GM21423 (cell line): ENCODE data around the gene TWF2.

ENCODE experiments used
- ATAC-seq: cut with Tn5 transposase; IDR thresholded peaks from one replicate; pipeline ENCODE4 v1.9.1; 2021; ENCODE audit warnings: mild to moderate bottlenecking, moderate library complexity; ENCODE audit not compliant: unreplicated experiment

The TWF2 gene

DNA sequence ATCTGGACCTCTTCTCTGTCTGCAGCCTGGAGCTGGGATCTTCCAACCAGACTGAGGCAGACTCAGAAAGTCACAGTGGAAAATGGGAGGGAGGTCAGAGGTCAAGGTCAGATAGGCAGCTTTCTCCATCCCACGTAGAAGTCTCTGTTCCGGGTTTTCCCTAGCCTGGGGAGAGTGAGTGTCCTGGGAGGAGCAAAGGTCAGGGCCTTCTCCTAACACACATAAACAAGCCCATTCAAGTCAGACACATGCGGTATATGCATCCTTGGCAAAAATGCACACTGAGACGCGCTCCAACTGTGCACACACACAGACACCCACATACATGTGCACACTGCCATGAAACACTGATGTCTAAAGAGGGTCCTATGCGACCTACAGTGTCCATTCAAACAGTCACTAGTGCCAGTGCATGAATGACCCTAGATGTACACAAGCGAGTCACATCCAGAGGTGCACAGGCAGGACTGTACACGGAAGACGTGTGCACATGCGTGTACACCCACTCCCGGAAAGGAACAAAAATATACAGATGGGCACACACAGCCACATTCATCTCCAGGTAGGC, 681 bp downstream of the TWF2 start:
- no peak for ATAC-seq

- no peak for ATAC-seq
These were observed 1.2 kb downstream of the TWF2 start for GRCh38 chr3:52237657-52238172.

- no peak for ATAC-seq
These were observed 1.8 kb downstream of the TWF2 start for GRCh38 chr3:52237006-52237656.

GRCh38 chr3:52236424-52236886, 2.5 kb downstream of the TWF2 start:
- ATAC-seq, result no peak

- no peak for ATAC-seq
These were observed 4.2 kb downstream of the TWF2 start for GRCh38 chr3:52234516-52235447.

DNA sequence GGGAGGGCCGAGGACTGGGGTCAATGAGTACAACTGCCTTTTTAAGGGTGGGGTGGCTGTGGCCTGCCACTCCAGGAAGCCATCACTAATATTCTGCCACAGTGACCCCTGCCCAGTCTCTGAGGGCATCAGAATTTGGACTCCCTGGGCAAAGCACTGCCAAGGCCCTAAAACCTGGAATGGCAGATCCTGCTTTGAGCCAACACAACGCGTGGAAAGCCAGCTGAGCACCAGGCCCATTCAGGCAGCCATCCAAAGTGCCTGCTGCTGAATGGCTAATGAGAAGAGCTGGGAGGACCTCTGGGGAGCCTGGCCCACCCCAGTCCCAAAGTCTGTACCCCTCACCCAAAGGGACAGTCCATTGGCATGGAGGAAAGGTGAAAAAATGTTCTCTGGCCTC, 5.0 kb downstream of the TWF2 start:
- no peak for ATAC-seq

- no peak for ATAC-seq
These were observed 5.8 kb downstream of the TWF2 start for GRCh38 chr3:52233108-52233591.

GRCh38 chr3:52232279-52233107, 6.5 kb downstream of the TWF2 start:
- no peak for ATAC-seq

GRCh38 chr3:52231502-52232278, 7.3 kb downstream of the TWF2 start:
- no peak for ATAC-seq

DNA sequence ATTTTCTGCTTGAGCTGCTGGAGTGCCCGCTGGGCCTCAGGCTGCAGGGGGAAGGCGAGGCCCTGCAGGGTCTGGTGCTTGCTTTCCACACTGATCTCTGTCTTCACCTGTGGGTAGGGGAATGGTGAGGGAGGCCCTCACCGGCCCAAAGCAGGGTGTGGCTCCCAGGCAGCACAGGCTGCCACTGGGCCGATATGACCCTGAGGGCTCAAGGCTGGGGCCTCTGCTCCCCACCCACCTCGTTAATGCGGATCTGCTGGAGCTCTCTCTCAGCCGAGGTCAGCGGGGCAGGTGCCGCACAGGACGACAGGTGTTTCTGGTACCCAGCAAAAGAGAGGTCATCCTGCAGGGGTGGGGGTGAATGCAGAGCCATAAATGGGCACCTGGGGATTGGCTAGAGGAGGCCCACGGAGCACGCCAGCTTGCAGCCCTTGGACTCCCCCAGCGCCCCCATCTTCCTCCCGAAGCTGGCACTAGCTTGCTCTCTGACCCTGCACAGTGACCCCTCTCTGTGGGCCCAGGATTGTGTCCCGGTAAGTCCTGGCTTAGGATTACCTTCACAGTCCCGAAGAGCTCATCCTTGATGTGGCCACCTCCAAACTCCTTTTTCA, 8.0 kb downstream of the TWF2 start:
- ATAC-seq, result no peak

- ATAC-seq, result no peak
These were observed 8.5 kb downstream of the TWF2 start for GRCh38 chr3:52230461-52230860.

DNA sequence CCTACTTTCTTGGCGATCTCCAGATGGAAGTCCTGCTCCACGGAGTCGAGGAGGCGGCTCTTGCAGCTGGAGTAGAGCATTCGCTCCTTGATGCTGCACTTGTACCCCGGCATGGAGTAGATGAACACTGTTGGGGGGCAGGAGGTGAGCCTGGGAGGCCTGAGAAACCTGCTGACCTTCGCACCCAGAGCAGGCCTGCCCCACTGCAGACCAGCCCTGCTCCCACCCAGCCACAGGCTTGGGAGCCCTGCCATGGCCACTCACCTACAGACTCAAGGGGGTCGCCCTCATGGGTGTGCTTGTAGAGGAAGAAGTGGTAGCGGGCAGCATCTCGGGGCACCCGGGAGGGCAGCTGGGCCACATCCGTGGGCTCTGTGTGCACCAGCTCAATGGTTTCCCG, 9.3 kb downstream of the TWF2 start:
- ATAC-seq, result no peak

DNA sequence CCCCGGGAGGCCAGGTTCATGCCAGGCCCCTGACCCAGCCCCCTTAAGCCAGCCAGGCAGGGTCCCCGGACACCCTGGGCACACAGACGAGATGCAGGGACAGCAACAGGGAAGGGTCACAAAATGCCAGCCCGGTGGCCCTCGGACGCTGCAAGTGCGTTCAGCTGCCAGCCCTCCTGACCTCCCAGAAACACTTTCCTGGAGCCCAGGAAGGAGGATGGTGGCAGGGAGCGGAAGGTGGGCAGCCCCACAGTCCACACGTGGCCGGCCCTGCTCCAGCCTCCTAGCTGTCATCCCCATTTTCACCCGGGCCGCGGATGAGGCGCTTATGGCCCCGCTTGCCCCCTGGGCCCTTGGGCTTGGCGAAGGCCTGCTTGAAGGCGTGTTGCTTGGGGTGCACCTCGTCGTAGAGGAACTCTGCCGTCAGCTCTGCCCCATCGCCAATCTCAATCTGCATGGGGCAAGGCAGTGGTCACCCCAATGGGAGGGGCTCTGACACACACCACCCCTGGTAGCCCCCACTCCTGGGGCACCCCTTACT, 10.1 kb downstream of the TWF2 start:
- ATAC-seq, result no peak

DNA sequence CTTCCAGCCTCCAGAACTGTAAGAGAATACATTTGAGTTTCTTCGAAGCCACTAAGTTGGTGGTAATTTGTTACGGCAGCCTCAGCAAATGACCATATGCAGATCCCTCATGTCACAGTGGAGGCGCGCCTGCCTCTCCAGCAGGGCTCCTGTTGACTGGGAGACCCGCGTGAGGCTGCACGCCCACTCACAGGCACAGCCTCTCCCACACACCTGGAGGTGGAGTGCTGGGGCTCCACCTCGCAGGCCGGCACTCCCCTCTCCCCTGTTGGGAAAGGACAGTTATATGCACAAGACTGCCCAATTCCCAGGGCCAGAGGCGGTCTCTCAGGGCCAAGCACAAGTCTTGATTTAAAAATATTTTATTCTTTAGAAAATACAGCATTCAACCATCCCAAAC, 10.7 kb downstream of the TWF2 start:
- no peak for ATAC-seq

DNA sequence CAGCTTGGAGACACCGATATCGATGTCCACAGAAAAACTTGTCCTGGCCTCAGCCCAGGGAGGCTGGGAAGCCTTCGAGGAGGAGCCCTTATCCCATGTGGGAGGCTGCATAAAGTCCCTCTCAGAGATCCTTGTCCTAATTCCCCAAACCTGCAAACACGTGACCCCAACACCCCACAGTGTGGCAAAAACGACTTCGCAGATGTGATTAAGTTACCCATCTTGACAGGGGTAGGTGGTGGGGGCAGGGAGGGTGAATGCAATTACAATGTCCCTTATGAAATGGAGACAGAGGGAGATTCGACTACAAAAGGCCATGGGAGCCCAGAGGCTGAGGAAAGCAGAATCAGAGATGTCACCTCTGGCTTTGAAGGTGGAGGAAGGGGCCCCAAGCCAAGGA, 11.2 kb downstream of the TWF2 start:
- no peak for ATAC-seq

DNA sequence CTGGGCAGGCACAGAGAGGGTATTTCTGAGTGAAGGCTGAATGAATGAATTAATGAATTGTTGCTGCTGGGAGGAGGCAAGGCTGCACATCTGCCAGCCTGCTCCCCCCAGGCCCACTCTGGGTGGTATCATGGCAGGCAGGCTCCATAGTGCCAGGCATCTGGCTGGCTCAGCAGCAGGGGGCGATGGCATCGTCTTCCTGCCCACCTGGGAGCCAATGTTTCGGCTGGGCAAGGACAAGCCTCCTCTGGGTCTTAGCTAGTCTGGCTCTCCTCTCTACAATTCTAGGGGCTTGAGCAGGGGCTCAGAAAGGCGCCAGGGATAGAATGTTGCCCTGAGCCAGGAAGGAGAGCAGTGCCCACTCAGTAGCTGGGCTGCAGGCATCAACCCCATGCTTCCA, 11.8 kb downstream of the TWF2 start:
- ATAC-seq, result no peak

DNA sequence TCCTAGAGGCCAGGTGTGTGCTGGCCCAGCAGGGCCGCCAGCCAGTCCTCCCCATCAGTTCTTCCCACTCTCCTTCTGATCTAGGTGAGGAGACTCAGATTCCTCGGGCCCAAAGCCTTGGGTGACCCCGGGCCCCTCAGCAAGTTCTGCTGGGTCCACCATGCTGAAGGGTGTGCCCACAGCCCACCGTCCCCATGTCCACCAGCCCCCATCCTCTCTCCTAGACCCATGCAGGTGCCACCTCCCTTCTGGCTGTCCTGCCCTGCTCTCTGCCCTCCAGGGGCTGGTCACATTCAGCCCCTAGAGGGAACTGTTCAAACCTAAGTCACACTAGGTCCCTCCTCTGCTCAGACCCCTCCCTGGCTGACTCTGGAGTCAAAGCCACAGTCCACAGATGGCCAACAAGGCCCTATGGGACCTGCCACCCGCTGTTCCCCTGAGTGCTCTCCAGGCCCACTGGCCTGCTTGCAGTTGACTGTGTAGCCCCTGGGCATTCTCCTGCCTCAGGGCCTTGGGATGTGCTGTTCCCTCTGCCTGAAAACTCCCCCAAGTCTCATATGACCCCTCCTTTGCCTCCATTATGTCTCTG, 12.6 kb downstream of the TWF2 start:
- ATAC-seq, result peak; percentile 16

DNA sequence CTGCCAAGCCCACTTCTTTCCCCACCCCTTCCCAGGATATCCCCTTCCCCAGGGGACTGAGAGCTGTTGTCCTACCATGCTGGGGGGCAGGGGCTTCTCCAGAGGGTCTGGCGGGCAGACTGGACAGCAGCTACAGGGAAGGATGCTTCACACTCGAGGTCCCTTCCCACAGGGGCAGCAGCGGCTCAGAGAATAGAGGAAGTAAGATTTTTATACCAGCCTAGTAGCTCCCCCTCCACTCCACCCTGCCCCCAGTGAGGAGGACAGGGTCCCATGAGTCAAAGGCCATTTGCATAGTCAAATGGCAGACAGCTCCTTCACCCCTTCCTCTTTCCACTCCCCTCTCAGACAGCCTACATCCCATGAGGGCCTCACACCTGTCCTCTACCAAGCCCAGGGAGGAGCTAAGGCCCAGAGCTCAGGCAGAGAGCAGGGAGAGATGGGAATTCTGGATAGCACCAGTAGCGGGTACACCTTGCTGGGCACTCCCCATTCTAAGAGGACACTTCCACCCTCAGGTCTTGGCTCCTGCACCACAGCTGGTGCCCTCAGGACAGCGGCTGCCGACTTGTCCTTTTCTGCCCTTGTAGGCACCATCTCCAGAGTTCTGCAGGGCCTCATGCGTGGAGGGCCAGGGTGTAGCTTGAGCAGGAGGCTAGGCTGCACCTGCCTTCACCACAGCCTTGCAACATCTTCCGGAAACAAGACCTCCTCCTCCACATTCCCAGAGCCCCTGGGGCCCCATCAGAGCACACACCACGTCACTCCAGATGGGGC, 13.3 kb downstream of the TWF2 start, which contains the start of gene TLR9:
Gene TLR9, minus strand, starts transcription at position 194 of the 777 bp plus-strand sequence. Its CDS starts 116 bp downstream, at position 78.
- peak; percentile 79 for ATAC-seq
